GM23248 (cell line): ENCODE results near the gene FBXL4. TPM values are rescaled to one million over a fixed set of nuclear protein-coding genes. Genes with fewer than 3 reads are reported as not detected.

Source experiments
- DNase-seq: peaks from one replicate; pipeline ENCODE4 v3.0.0-alpha.2; 2015
- H2AFZ ChIP-seq: fragments of 200-600 bp; sonication (generic); 2 replicates; pipeline ENCODE4 v1.6.1; 2016; ENCODE audit warnings: antibody characterized with exemption
- H3F3A ChIP-seq: fragments of 200-600 bp; sonication (generic); 2 replicates; pipeline ENCODE4 v1.6.1; 2016; ENCODE audit warnings: mild to moderate bottlenecking, antibody characterized with exemption, mixed run types; ENCODE audit not compliant: insufficient read depth
- H3K27ac ChIP-seq: fragments of 200-600 bp; sonication (generic); 2 replicates; pipeline ENCODE4 v1.5.1; 2016; ENCODE audit warnings: mild to moderate bottlenecking
- H3K27me3 ChIP-seq: fragments of 200-600 bp; sonication (generic); replicated peaks from 2 replicates; pipeline ENCODE4 v1.6.1; 2016; ENCODE audit warnings: mild to moderate bottlenecking; ENCODE audit not compliant: insufficient read depth
- H3K36me3 ChIP-seq: fragments of 200-600 bp; sonication (generic); 2 replicates; pipeline ENCODE4 v1.6.1; 2016; ENCODE audit warnings: low read depth, mild to moderate bottlenecking
- H3K4me1 ChIP-seq: fragments of 200-600 bp; sonication (generic); 2 replicates; pipeline ENCODE4 v1.6.1; 2016; ENCODE audit warnings: mild to moderate bottlenecking; ENCODE audit not compliant: insufficient read depth
- H3K4me2 ChIP-seq: fragments of 200-600 bp; sonication (generic); one replicate; pipeline ENCODE4 v1.6.1; 2016; ENCODE audit warnings: mild to moderate bottlenecking; ENCODE audit not compliant: unreplicated experiment
- H3K4me3 ChIP-seq: fragments of 200-600 bp; sonication (generic); 2 replicates; pipeline ENCODE4 v1.5.1; 2016; ENCODE audit warnings: mild to moderate bottlenecking
- H3K79me2 ChIP-seq: fragments of 200-600 bp; sonication (generic); 2 replicates; pipeline ENCODE4 v1.6.1; 2016; ENCODE audit warnings: mild to moderate bottlenecking; ENCODE audit not compliant: insufficient read depth
- H3K9ac ChIP-seq: fragments of 200-600 bp; sonication (generic); 2 replicates; pipeline ENCODE4 v1.6.1; 2016; ENCODE audit warnings: mild to moderate bottlenecking
- H3K9me2 ChIP-seq: fragments of 200-600 bp; sonication (generic); 2 replicates; pipeline ENCODE4 v1.6.1; 2016; ENCODE audit warnings: mixed run types, mild to moderate bottlenecking, moderate library complexity; ENCODE audit not compliant: insufficient read depth
- H3K9me3 ChIP-seq: fragments of 200-600 bp; sonication (generic); one replicate; pipeline ENCODE4 v1.6.1; 2017; ENCODE audit warnings: low read depth
- H4K20me1 ChIP-seq: fragments of 200-600 bp; sonication (generic); 2 replicates; pipeline ENCODE4 v1.6.0; 2016; ENCODE audit not compliant: insufficient read depth
- EZH2 ChIP-seq: fragments of 200-600 bp; sonication (generic); IDR thresholded peaks from 2 replicates; pipeline ENCODE4 v1.6.1; 2018; ENCODE audit warnings: antibody characterized with exemption, mild to moderate bottlenecking; ENCODE audit not compliant: insufficient read depth, poor library complexity, severe bottlenecking
- EZH2phosphoT487 ChIP-seq: fragments of 200-600 bp; sonication (generic); IDR thresholded peaks from 2 replicates; pipeline ENCODE4 v1.6.1; 2018; ENCODE audit warnings: antibody characterized with exemption, moderate library complexity, mild to moderate bottlenecking, low read depth; ENCODE audit not compliant: insufficient read depth
- WGBS, 2 experiments: methylation state at CpG; one replicate each; pipeline ENCODE4 v1.1.6; 2015 to 2017; ENCODE audit warnings: low lambda C conversion rate in 2 of 2, low coverage in 1 of 2; ENCODE audit errors: missing lambda C conversion rate in 2 of 2; 5-methylcytosine and 5-hydroxymethylcytosine counted together
- in situ Hi-C: fragments of 300-500 bp; cut with MboI; formaldehyde crosslinking; loops from 2 replicates; pipeline ENCODE4 v1.15.0; 2020
- polyA plus RNA-seq: library from polyadenylated mRNA; unstranded; fragments of >200 nt; fragmentation: Nextera tagmentation; extraction: Ambion mirVana; gene quantifications from 2 replicates; pipeline ENCODE4 v1.2.1, GENCODE V29; 2016
- total RNA-seq: library from RNA; depleted of rRNA; stranded (reverse); fragments of >200 nt; shearing (Covaris generic); gene quantifications from 2 replicates; pipeline ENCODE4 v1.2.3, GENCODE V29; 2014

The FBXL4 gene
- total and polyA plus RNA-seq, 2 experiments from 2014 or later, result 11.3 to 15.1 TPM

DNA sequence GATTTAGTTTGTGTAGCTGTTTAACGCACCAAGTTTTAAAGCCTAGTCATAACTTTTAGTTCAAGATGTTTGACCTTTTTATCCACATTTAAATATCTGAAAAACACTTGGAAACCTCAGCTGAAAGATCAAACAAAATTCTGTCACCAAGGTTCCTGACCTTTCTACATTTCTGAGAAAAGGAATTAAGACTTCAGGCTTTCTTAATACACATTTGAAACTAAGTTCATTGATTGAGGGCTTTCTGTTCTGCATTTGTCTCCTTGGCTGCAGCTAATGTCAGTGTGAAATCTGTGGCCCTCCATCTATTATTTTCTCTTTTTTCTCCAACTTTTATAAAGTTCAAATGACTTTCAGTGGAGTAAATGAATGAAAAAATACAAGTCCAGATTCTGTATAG is 22.7 kb upstream of the FBXL4 start:
- Histone ChIP-seq H3K4me1 (no peaks in the 10 kb centered on the region), H3K9ac (no peak overlapping the region), H3K36me3 (no peaks in the 10 kb centered on the region), H3K9me3 (no peaks in the 10 kb centered on the region), H3K9me2 (no peaks in the 10 kb centered on the region), H3F3A (no peaks in the 10 kb centered on the region), H3K27ac (no peak overlapping the region), H4K20me1 (no peaks in the 10 kb centered on the region), H2AFZ (no peak overlapping the region), H3K79me2 (no peaks in the 10 kb centered on the region), H3K27me3 (no peaks in the 10 kb centered on the region), H3K4me3 (no peak overlapping the region), H3K4me2 (no peak overlapping the region)
- DNase-seq, result no peak
- 46 to 53% methylated on average over 1 of the region's 1 CpG for WGBS, 2 experiments
- in situ Hi-C loops, result no loop called here
- no peak for TF ChIP-seq EZH2
- no peak for TF ChIP-seq EZH2phosphoT487

GRCh38 chr6:98967616-98968015 is 19.9 kb upstream of the FBXL4 start:
- DNase-seq, result no peak
- no peak for TF ChIP-seq EZH2
- TF ChIP-seq EZH2phosphoT487, result no peak
- Histone ChIP-seq H3K4me2 (no peak overlapping the region), H2AFZ (no peak overlapping the region), H3K9ac (no peak overlapping the region), H3K4me1 (no peaks in the 10 kb centered on the region), H3K36me3 (no peaks in the 10 kb centered on the region), H4K20me1 (no peaks in the 10 kb centered on the region), H3K27ac (no peak overlapping the region), H3K79me2 (no peaks in the 10 kb centered on the region), H3F3A (no peaks in the 10 kb centered on the region), H3K9me2 (no peaks in the 10 kb centered on the region), H3K27me3 (peaks cover 12% of the 10 kb centered on the region; the same call in 1 of the 2 replicates), H3K4me3 (no peak overlapping the region), H3K9me3 (no peaks in the 10 kb centered on the region)
- WGBS, 2 experiments, result 26 to 28% methylated on average over 2 of the region's 2 CpGs
- in situ Hi-C loops, result no loop called here

DNA sequence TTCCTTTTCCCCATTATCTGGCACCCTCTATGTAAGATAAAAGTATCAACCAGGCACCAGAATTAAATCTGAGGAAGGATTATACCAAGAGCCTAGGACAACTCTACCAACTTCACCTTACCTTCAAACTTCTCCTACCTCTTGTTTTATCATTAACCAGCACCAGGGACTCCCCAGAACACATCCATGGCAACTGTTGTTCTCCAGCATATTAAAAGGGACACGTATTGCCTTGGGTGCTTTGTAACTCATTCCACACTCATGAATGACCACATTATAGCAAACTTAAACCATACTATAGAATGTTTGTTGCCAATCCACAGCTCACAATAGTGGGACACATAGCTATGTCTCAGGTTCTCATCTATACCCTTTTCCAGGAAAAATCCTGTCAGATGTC is 11.9 kb upstream of the FBXL4 start:
- Histone ChIP-seq H3K9ac (no peak overlapping the region), H3K4me3 (no peak overlapping the region), H3K27ac (no peak overlapping the region), H3K4me2 (no peak overlapping the region), H3K9me2 (no peaks in the 10 kb centered on the region), H2AFZ (no peak overlapping the region), H3K27me3 (peaks cover 12% of the 10 kb centered on the region; the same call in 1 of the 2 replicates), H3F3A (no peaks in the 10 kb centered on the region), H4K20me1 (no peaks in the 10 kb centered on the region), H3K4me1 (no peaks in the 10 kb centered on the region), H3K36me3 (no peaks in the 10 kb centered on the region), H3K79me2 (no peaks in the 10 kb centered on the region), H3K9me3 (no peaks in the 10 kb centered on the region)
- in situ Hi-C loops, result no loop called here
- no peak for DNase-seq
- 49 to 67% methylated on average over 1 of the region's 1 CpG for WGBS, 2 experiments
- TF ChIP-seq EZH2phosphoT487, result no peak

GRCh38 chr6:98958776-98959175 is 11.0 kb upstream of the FBXL4 start:
- no peak overlapping the region for H3K27ac ChIP-seq
- no peak for TF ChIP-seq EZH2phosphoT487
- TF ChIP-seq EZH2, result no peak
- H3K36me3 ChIP-seq, result no peaks in the 10 kb centered on the region
- no peaks in the 10 kb centered on the region for H3K9me2 ChIP-seq
- in situ Hi-C loops, result no loop called here
- no peak overlapping the region for H3K9ac ChIP-seq
- no peaks in the 10 kb centered on the region for H3F3A ChIP-seq
- no peaks in the 10 kb centered on the region for H3K79me2 ChIP-seq
- no peak for DNase-seq
- no peak overlapping the region for H2AFZ ChIP-seq
- no peaks in the 10 kb centered on the region for H3K9me3 ChIP-seq
- WGBS, 2 experiments, result 30% methylated on average over 3 of the region's 3 CpGs
- no peak overlapping the region for H3K4me2 ChIP-seq
- H3K27me3 ChIP-seq, result 0 out of 2 replicates have a peak, but pooled peaks cover 10% of the 10 kb centered on the region
- no peak overlapping the region for H3K4me3 ChIP-seq
- no peaks in the 10 kb centered on the region for H4K20me1 ChIP-seq
- H3K4me1 ChIP-seq, result no peaks in the 10 kb centered on the region

DNA sequence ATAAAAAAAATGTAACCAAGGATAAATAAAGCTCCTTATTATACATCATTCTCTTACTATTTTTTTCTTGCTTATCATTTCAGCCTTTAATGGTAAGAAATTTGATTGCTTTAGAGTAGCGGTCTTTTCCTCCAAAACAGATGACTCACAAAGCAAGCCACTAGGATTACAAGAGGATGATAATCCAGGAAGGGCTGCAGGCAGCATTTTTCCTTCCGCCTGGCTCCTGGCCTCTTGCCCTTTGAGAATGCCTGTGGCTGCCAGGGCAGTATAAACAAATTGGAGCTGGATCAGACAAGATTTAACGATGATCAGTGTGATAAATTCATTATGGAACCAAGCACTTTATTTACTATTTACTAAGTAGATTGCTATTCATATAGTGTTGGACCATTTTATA is 9.7 kb upstream of the FBXL4 start:
- Histone ChIP-seq H2AFZ (no peak overlapping the region), H3K4me3 (no peak overlapping the region), H3K79me2 (no peaks in the 10 kb centered on the region), H3K4me1 (no peaks in the 10 kb centered on the region), H3F3A (no peaks in the 10 kb centered on the region), H3K9me2 (no peaks in the 10 kb centered on the region), H3K9me3 (no peaks in the 10 kb centered on the region), H3K27me3 (no peaks in the 10 kb centered on the region), H3K9ac (no peak overlapping the region), H4K20me1 (no peaks in the 10 kb centered on the region), H3K36me3 (no peaks in the 10 kb centered on the region), H3K4me2 (no peak overlapping the region), H3K27ac (no peak overlapping the region)
- WGBS, 2 experiments, result 52 to 62% methylated on average over 3 of the region's 3 CpGs
- peak; percentile 8 for DNase-seq
- in situ Hi-C loops, result no loop called here
- no peak for TF ChIP-seq EZH2phosphoT487
- no peak for TF ChIP-seq EZH2
